ENCODE measurements around the gene CCL19.

- TF ChIP-seq, protein P1, sequence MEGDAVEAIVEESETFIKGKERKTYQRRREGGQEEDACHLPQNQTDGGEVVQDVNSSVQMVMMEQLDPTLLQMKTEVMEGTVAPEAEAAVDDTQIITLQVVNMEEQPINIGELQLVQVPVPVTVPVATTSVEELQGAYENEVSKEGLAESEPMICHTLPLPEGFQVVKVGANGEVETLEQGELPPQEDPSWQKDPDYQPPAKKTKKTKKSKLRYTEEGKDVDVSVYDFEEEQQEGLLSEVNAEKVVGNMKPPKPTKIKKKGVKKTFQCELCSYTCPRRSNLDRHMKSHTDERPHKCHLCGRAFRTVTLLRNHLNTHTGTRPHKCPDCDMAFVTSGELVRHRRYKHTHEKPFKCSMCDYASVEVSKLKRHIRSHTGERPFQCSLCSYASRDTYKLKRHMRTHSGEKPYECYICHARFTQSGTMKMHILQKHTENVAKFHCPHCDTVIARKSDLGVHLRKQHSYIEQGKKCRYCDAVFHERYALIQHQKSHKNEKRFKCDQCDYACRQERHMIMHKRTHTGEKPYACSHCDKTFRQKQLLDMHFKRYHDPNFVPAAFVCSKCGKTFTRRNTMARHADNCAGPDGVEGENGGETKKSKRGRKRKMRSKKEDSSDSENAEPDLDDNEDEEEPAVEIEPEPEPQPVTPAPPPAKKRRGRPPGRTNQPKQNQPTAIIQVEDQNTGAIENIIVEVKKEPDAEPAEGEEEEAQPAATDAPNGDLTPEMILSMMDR (conservative IDR thresholded peaks at IDR 0.05; ENCODE audit: low read length) = no peak
- no peak for TF ChIP-seq EZH2phosphoT487 (IDR thresholded peaks at IDR 0.05; ENCODE audit: borderline replicate concordance)
Measured at GRCh38 chr9:34647651-34648050, 43.4 kb downstream of the CCL19 start.

All from Loucy (cell line).